GM12865 (cell line): ENCODE measurements around the gene CUEDC2.

ENCODE experiments used
- DNase-seq: peaks from one replicate; pipeline ENCODE4 v3.0.0; 2010; ENCODE audit warnings: low read depth
- H3K4me3 ChIP-seq: 2 replicates; pipeline ENCODE4 v1.5.1; 2011; ENCODE audit warnings: mild to moderate bottlenecking, low read depth, low read length, control low read depth
- CTCF ChIP-seq: IDR thresholded peaks from 2 replicates; pipeline ENCODE4 v1.5.1; 2011; ENCODE audit warnings: low read length, control low read depth, low read depth, inconsistent platforms; ENCODE audit not compliant: insufficient read depth; ENCODE audit errors: missing control alignments

CUEDC2 gene

GRCh38 chr10:102420714-102421506, 11.5 kb downstream of the CUEDC2 start, which contains the start of gene FBXL15:
Gene FBXL15 (plus strand): TSS chr10:102420836. CDS start chr10:102421130, 294 bp downstream.
- DNase-seq: peak; percentile 98
- no peak for TF ChIP-seq CTCF

GRCh38 chr10:102420181-102420713, 12.1 kb downstream of the CUEDC2 start:
- DNase-seq: no peak
- peak overlapping the region; percentile 57 for H3K4me3 ChIP-seq
- TF ChIP-seq CTCF: no peak

More at GRCh38 chr10:102420714-102421506, 11.5 kb downstream of the CUEDC2 start, which contains the start of gene FBXL15:
- H3K4me3 ChIP-seq: peak within 1 kb of the TSS; percentile 57

- peak overlapping the region; percentile 57 for H3K4me3 ChIP-seq
- peak; percentile 47 for DNase-seq
- no peak for TF ChIP-seq CTCF
Measured at GRCh38 chr10:102419269-102420180, 12.8 kb downstream of the CUEDC2 start.

GRCh38 chr10:102418622-102419268, 13.6 kb downstream of the CUEDC2 start, which contains the start of gene PSD:
Gene PSD (minus strand): TSS chr10:102418785. CDS start chr10:102417038, 1,747 bp downstream.
- peak within 1 kb of the TSS; percentile 57 for H3K4me3 ChIP-seq
- TF ChIP-seq CTCF: no peak
- no peak for DNase-seq

GRCh38 chr10:102416695-102417094, 15.7 kb downstream of the CUEDC2 start:
- TF ChIP-seq CTCF: no peak
- no peak overlapping the region for H3K4me3 ChIP-seq
- DNase-seq: no peak

GRCh38 chr10:102416283-102416682, 16.1 kb downstream of the CUEDC2 start:
- H3K4me3 ChIP-seq: no peak overlapping the region
- DNase-seq: no peak
- TF ChIP-seq CTCF: no peak
